LNCaP clone FGC (cell line): ENCODE data around the gene SLC38A3.

Experiments used
- DNase-seq: peaks from one replicate; pipeline ENCODE4 v3.0.0-alpha.2; 2011; ENCODE audit warnings: low read depth
- H3K4me3 ChIP-seq: 2 replicates; pipeline ENCODE4 v1.5.1; 2011; ENCODE audit warnings: mild to moderate bottlenecking, low read depth, low read length, control low read depth
- CTCF ChIP-seq: IDR thresholded peaks from 2 replicates; pipeline ENCODE4 v1.5.1; 2012; ENCODE audit warnings: mild to moderate bottlenecking; ENCODE audit not compliant: control insufficient read depth, insufficient read depth; ENCODE audit errors: extremely low read depth

SLC38A3 gene

GRCh38 chr3:50203809-50204803 lies 965 bp upstream of the SLC38A3 start:
- TF ChIP-seq CTCF, result no peak
- H3K4me3 ChIP-seq, result no peak overlapping the region
- DNase-seq, result no peak

- H3K4me3 ChIP-seq, result no peak overlapping the region
These were observed 574 bp downstream of the SLC38A3 start for GRCh38 chr3:50205413-50206276.

GRCh38 chr3:50207359-50208042 lies 2.4 kb downstream of the SLC38A3 start:
- no peak for TF ChIP-seq CTCF
- DNase-seq, result no peak
- no peak overlapping the region for H3K4me3 ChIP-seq

More at GRCh38 chr3:50205413-50206276, 574 bp downstream of the SLC38A3 start:
- no peak for DNase-seq
- no peak for TF ChIP-seq CTCF

- TF ChIP-seq CTCF, result no peak
- DNase-seq, result no peak
- no peak overlapping the region for H3K4me3 ChIP-seq
These were observed 3.7 kb downstream of the SLC38A3 start for GRCh38 chr3:50208677-50209344.

GRCh38 chr3:50210176-50210509 lies 5.1 kb downstream of the SLC38A3 start:
- no peak for DNase-seq
- H3K4me3 ChIP-seq, result no peak overlapping the region
- no peak for TF ChIP-seq CTCF
